Uterus (tissue), 4 donors: Measurements from ENCODE around the gene CELF2. TPM values are rescaled to one million over a fixed set of nuclear protein-coding genes. Genes with fewer than 3 reads are reported as not detected.

Experiments
- DNase-seq, 2 donors: peaks; one replicate each; pipeline ENCODE4 v3.0.0-alpha.2; 2019 to 2020
- H3K27ac ChIP-seq, 2 donors: fragments of 200-600 bp; sonication (generic); 1 replicate in 1 of 2; 2 replicates in 1 of 2; pipeline ENCODE4 v1.5.1; 2016 to 2018
- H3K27me3 ChIP-seq, 2 donors: fragments of 200-600 bp; sonication (generic); one replicate each; pipeline ENCODE4 v1.5.1; 2018 to 2019; ENCODE audit warnings: control low read depth in 1 of 2
- H3K36me3 ChIP-seq, 2 donors: fragments of 200-600 bp; sonication (generic); one replicate each; pipeline ENCODE4 v1.5.1; 2019; ENCODE audit warnings: control low read depth in 1 of 2
- H3K4me1 ChIP-seq, 2 donors: fragments of 200-600 bp; sonication (generic); one replicate each; pipeline ENCODE4 v1.5.1; 2018 to 2019; ENCODE audit warnings: control low read depth in 1 of 2
- H3K4me3 ChIP-seq, 2 donors: fragments of 200-600 bp; sonication (generic); 1 replicate in 1 of 2; 2 replicates in 1 of 2; pipeline ENCODE4 v1.5.1; 2018 to 2019; ENCODE audit warnings: mild to moderate bottlenecking in 1 of 2
- H3K9me3 ChIP-seq, 2 donors: fragments of 200-600 bp; sonication (generic); one replicate each; pipeline ENCODE4 v1.5.1; 2019; ENCODE audit warnings: control low read depth in 1 of 2
- CTCF ChIP-seq, 4 experiments: fragments of 200-600 bp in 2 of 4; fragments of 450-650 bp in 2 of 4; sonication (generic) in 2 of 4; IDR thresholded peaks; one replicate each; pipeline ENCODE4 v1.5.1; 2016 to 2019; ENCODE audit warnings: antibody characterized with exemption in 4 of 4, mild to moderate bottlenecking in 2 of 4, moderate library complexity in 1 of 4
- POLR2A ChIP-seq, 2 donors: fragments of 450-650 bp; IDR thresholded peaks; one replicate each; pipeline ENCODE4 v1.6.1; 2016; ENCODE audit warnings: antibody characterized with exemption in 2 of 2, mild to moderate bottlenecking in 1 of 2, moderate library complexity in 1 of 2
- intact Hi-C: fragments of 100-400 bp; cut with DNase I; formaldehyde crosslinking; loops from one replicate; pipeline ENCODE4 v1.15.1; 2023; ENCODE audit warnings: low total_unique reads
- total RNA-seq, 4 donors: library from RNA; depleted of rRNA in 3 of 4; stranded (reverse); fragments of >200 nt in 3 of 4; gene quantifications; one replicate each; pipeline versions ENCODE4 v1.1.0 to v1.2.4, GENCODE V29; 2014 to 2023
- donor health status: DM: yes; HTN: yes; CAD: no.

CELF2 gene
- total RNA-seq, 4 donors from 2014 or later = 12.8 to 59.2 (median 44.0) TPM

GRCh38 chr10:11193001-11193551 is 175.4 kb downstream of the CELF2 start:
- Histone ChIP-seq H3K36me3 (no peaks in the 10 kb centered on the region), H3K9me3 (no peaks in the 10 kb centered on the region), H3K27me3 (no peaks in the 10 kb centered on the region), H3K27ac (no peak overlapping the region), H3K4me3 (no peak overlapping the region), H3K4me1 (no peaks in the 10 kb centered on the region)
- TF ChIP-seq POLR2A (IDR thresholded peaks at IDR 0.05) (no peak), CTCF (IDR thresholded peaks at IDR 0.05) (no peak)
- no peak for DNase-seq
- intact Hi-C loops = no loop called here

- DNase-seq = no peak
- no peak overlapping the region for H3K27ac ChIP-seq
- H3K36me3 ChIP-seq = no peaks in the 10 kb centered on the region
- H3K9me3 ChIP-seq = no peaks in the 10 kb centered on the region
- H3K4me1 ChIP-seq = no peaks in the 10 kb centered on the region
- no peak overlapping the region for H3K4me3 ChIP-seq
- intact Hi-C loops = no loop called here
- TF ChIP-seq CTCF (IDR thresholded peaks at IDR 0.05) (no peak), POLR2A (IDR thresholded peaks at IDR 0.05) (no peak)
- H3K27me3 ChIP-seq = no peaks in the 10 kb centered on the region
Measured at GRCh38 chr10:11194859-11195586, 177.4 kb downstream of the CELF2 start.

DNA sequence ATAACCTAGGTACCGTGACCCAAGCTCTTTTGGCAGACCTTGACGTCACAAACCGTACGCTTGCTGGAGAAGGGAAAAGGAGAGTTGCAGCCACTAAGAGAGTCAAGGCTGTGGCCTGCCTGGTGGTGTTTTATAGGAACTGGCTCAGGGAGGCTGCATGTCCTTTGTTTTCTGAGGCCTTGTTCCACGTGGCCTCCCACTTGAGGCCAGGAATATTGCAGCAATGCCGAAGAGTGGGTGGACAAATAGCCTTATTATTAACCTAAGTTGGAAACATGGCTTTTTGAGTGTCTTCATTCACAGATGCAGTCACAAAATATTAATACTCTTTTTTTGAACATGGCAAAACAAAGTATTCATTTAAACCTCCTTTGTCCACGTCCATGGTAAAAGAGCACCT is 178.0 kb downstream of the CELF2 start:
- intact Hi-C loops = no loop called here

DNA sequence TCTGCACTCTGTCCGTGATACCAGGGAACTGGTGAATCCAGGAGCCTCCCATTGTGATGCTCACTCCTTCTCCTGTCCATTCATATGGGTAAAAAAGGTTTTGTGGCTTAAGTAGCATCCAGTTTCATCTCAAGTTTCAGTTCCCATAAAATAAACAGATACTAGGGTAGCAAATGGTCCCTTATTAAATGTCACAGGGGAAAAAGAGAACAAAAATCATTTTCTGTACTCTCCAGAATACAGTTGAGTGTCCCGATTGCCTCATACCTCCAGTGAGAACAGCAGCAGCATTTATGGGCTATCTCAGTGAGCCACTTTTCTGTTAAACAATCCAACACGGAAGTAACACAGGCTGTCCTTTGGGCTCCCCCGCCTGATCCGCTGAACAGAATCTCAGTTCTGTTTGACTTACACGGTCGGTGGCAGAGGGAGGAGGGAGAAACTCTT is 179.6 kb downstream of the CELF2 start:
- TF ChIP-seq CTCF (IDR thresholded peaks at IDR 0.05) = no peak
- TF ChIP-seq POLR2A (IDR thresholded peaks at IDR 0.05) = no peak
- intact Hi-C loops = no loop called here
- Histone ChIP-seq H3K27ac (no peak overlapping the region), H3K9me3 (no peaks in the 10 kb centered on the region), H3K4me3 (no peak overlapping the region), H3K36me3 (no peaks in the 10 kb centered on the region), H3K4me1 (no peaks in the 10 kb centered on the region), H3K27me3 (no peaks in the 10 kb centered on the region)
- no peak for DNase-seq

More for the DNA sequence above, 178.0 kb downstream of the CELF2 start:
- DNase-seq = no peak
- Histone ChIP-seq H3K27me3 (no peaks in the 10 kb centered on the region), H3K36me3 (no peaks in the 10 kb centered on the region), H3K9me3 (no peaks in the 10 kb centered on the region), H3K4me1 (no peaks in the 10 kb centered on the region), H3K27ac (no peak overlapping the region), H3K4me3 (no peak overlapping the region)
- TF ChIP-seq POLR2A (IDR thresholded peaks at IDR 0.05) (no peak), CTCF (IDR thresholded peaks at IDR 0.05) (no peak)

DNA sequence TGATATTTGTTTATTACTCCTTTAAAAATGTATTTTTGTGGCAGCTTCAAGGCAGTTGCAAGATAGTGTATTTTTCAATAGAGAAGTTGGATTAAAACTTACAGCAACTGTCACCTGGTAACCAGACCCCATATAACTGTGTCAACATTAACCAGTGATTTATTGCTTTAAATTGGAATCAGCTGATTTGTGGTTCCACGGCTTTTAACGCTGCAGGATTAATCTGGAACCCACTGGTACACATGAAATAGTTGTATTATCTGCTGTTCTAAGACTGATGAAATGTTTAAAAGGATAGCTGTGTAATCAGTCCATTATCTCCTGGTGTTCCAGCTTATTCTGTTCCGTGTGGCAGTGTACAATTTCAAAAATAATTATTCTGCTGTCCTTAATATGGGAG is 180.2 kb downstream of the CELF2 start:
- H3K4me1 ChIP-seq = no peaks in the 10 kb centered on the region
- H3K27me3 ChIP-seq = no peaks in the 10 kb centered on the region
- no peaks in the 10 kb centered on the region for H3K36me3 ChIP-seq
- no peak overlapping the region for H3K27ac ChIP-seq
- intact Hi-C loops = no loop called here
- H3K9me3 ChIP-seq = no peaks in the 10 kb centered on the region
- TF ChIP-seq CTCF (IDR thresholded peaks at IDR 0.05) (no peak), POLR2A (IDR thresholded peaks at IDR 0.05) (no peak)
- H3K4me3 ChIP-seq = no peak overlapping the region
- no peak for DNase-seq
